IPS-18c (cell line): ENCODE results near the gene RERG.
"Not testable (repeated sequence)": the region's sequence is repeated elsewhere in the genome, so short reads cannot be mapped to it uniquely, and the experiment has no call there.

Source experiments
- H3K4me3 ChIP-seq: 2 replicates; pipeline ENCODE4 v1.7.0; 2013; ENCODE audit warnings: low read depth, mild to moderate bottlenecking, low read length, moderate library complexity; ENCODE audit not compliant: insufficient read depth
- H3K9me3 ChIP-seq: one replicate; pipeline ENCODE4 v1.6.1; 2013; ENCODE audit warnings: mild to moderate bottlenecking, low read length, moderate library complexity; ENCODE audit not compliant: control insufficient read depth, insufficient read depth

Gene RERG

GRCh38 chr12:15225863-15226218 is 4.6 kb upstream of the RERG start:
- H3K9me3 ChIP-seq, H3K4me3 ChIP-seq: not testable (repeated sequence)

GRCh38 chr12:15225136-15225862 is 4.1 kb upstream of the RERG start:
- H3K9me3 ChIP-seq: no peaks in the 10 kb centered on the region
- H3K4me3 ChIP-seq: no peak overlapping the region

- no peaks in the 10 kb centered on the region for H3K9me3 ChIP-seq
- H3K4me3 ChIP-seq: no peak overlapping the region
These were observed 1.0 kb upstream of the RERG start for GRCh38 chr12:15222219-15222618.

- H3K9me3 ChIP-seq: no peaks in the 10 kb centered on the region
- no peak overlapping the region for H3K4me3 ChIP-seq
These were observed 766 bp downstream of the RERG start for GRCh38 chr12:15220451-15220850.

DNA sequence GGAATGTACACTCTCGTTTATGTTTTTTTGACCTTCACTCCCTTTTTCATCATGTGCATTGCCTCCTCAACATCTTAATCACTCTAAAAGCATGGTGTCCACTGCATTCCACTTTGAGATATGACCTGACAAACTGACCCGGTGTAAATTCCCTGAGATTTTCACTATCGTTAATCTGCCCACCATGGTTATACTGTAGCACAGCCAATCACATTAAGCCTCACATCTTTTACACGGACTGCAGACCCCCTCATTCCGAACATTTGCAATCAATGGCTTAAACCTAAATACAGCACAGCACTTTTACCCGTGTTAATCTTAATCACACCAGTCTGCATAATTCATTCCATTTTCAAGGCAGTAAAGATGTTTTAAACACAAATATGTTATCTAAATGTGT is 2.4 kb downstream of the RERG start:
- Histone ChIP-seq H3K9me3 (no peaks in the 10 kb centered on the region), H3K4me3 (no peak overlapping the region)

DNA sequence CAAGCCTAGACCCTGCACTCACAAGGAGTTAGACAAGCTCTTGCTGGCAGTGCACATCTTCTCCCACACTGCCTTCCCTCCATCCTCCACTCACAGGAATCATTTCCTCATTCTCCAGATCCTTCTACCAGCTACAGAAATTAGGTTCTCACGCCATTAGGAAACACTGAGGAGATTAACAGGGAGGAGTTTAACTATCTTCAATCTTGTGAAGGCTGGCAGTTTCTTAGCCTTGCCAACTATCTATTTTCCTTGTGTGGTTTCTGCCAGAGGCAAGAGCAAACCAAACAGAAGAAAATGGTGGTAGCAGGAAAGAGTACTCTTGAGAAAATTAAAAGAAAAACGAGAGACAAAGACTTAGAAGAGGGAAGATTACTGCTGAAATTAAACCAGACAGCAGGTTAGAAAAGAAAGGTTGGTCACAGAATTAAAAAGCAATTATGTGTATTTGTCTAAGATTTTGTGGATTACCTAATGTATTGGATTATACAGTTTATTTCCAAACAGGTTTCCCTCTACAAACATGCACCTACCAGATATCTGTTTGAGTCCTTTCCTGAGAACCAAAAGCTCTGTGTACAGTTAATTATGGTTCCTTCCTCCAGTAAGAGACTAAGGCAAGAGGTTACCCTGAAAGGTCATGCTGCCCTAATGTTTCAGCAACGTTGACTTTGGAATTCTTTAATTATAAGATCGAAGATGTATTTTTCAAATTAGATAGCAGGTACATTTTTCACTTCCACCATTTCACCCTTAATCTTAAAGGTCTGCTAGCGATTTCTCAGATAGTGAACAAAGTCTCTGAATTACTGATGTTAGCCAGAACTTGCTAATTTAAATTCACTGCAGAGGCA is 5.0 kb downstream of the RERG start:
- no peaks in the 10 kb centered on the region for H3K9me3 ChIP-seq
- no peak overlapping the region for H3K4me3 ChIP-seq

DNA sequence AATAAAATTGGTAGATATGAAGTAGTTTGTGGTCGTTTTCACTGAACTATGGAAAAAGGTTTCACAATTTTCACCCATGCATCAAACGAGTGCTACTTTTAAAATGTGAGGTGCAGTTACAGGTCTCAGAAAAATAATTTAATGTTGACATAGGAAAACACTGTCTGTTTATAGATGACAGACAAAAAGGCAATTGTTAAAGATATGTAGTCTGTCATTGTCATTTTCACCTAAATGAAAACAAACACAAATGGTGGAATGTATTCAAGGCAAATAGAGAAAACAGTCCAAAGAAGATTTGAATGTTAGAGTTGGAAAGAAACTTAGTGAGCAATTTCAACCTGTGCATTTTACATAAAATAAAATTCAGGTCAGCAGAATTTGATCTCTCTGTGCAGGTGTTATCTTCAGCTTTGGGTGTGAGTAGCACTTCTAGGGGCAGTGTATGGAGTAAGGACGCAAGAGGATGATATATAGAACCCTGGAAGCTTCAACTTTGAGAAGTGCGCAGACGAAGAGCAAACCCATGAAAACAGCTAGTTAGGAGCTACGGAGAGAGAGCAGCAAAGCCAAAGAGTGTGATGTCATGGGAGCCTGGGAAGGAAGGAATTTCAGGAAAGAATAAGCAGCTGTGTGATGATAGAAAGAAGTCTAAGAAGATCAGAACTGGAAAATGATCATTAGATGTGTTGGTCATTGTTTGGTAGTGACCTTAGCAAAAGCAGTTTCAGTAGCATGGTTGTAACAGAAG is 6.2 kb downstream of the RERG start:
- no peak overlapping the region for H3K4me3 ChIP-seq
- no peaks in the 10 kb centered on the region for H3K9me3 ChIP-seq

- Histone ChIP-seq H3K4me3 (no peak overlapping the region), H3K9me3 (no peaks in the 10 kb centered on the region)
These were observed 8.3 kb downstream of the RERG start for GRCh38 chr12:15212930-15213329.

DNA sequence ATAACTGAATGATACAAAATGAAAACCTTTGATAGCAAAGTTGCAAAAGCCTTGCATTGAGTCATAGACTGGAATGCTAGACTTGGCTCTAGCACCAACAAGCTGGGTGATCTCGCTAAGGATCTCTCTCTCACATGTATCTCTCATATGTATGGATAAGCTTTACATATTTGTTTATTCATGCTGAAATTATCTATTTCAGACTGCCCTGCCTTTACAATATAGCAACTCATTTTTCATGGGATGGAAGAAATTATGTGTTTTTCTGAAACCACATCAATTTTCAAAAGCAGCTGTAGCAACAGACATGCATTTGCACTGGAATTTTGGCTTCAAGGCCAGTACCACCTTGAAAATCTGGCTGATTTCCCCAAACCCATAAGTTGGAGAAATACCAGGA is 11.4 kb downstream of the RERG start:
- no peaks in the 10 kb centered on the region for H3K9me3 ChIP-seq
- H3K4me3 ChIP-seq: no peak overlapping the region

- Histone ChIP-seq H3K9me3 (no peaks in the 10 kb centered on the region), H3K4me3 (no peak overlapping the region)
These were observed 12.2 kb downstream of the RERG start for GRCh38 chr12:15208871-15209656.

DNA sequence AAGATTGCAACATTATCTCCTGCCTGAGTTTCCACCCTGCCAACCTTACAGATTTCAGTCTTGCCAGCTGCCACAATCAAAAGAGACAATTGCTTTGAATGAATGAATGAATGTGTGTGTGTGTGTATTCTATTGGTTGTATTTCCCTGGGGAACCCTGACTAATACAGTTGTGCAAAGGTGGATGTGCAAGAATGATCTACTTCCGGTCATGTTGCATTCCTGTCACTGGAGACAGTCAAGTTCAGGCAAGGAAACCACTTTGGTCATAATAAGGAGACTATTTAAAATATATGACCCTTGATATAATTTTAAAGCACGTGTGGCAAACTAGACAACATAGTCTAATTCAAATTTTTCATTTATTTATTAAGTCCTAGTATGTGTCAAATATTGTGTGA is 13.1 kb downstream of the RERG start:
- Histone ChIP-seq H3K9me3 (no peaks in the 10 kb centered on the region), H3K4me3 (no peak overlapping the region)

DNA sequence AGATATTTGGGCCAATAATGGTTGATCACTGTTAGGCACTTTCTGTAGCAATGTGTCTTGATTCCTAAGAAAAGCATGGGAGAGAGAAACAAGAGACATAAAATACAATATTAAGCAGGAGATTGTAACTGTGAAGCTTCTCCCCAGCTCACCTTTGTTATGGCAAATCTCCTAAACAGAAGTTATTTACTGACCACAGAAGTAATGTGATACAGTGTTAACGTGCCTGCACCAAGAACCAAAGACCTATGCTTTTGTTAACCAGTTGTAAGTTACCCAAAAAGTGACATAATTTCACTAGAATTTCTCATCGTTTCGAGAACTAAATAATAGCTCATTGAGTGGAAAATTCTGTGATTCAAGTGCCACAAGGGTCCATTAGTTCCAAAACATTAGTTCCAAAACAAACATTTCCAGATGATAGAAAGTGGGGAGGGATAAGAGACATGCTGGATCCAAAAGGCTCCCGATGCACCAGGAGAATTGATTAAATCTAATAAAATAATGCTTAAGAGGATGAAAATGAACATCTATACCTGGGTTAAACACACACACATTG is 14.3 kb downstream of the RERG start:
- Histone ChIP-seq H3K4me3 (no peak overlapping the region), H3K9me3 (no peaks in the 10 kb centered on the region)

DNA sequence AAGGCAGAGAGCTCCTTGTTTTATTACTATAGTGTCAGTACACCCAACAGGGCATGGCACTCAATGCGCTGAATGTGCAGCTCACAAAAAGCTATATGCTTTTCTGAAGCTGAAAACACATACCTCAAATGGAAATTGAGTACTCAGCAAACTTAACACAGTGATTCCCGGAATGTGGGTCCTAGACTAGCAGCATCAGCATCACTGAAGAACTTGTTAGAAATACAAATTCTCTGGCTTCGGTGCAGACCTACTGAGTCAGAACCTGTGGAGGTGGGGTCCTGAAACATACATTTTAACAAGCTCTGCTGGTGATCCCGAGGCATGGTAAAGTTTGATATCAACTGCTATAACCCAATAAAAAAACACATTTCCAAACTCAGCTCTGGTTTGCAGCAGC is 14.9 kb downstream of the RERG start:
- H3K4me3 ChIP-seq: no peak overlapping the region
- no peaks in the 10 kb centered on the region for H3K9me3 ChIP-seq

GRCh38 chr12:15205341-15206010 is 15.7 kb downstream of the RERG start:
- Histone ChIP-seq H3K9me3 (no peaks in the 10 kb centered on the region), H3K4me3 (no peak overlapping the region)

GRCh38 chr12:15201456-15201855 is 19.8 kb downstream of the RERG start:
- no peak overlapping the region for H3K4me3 ChIP-seq
- no peaks in the 10 kb centered on the region for H3K9me3 ChIP-seq

DNA sequence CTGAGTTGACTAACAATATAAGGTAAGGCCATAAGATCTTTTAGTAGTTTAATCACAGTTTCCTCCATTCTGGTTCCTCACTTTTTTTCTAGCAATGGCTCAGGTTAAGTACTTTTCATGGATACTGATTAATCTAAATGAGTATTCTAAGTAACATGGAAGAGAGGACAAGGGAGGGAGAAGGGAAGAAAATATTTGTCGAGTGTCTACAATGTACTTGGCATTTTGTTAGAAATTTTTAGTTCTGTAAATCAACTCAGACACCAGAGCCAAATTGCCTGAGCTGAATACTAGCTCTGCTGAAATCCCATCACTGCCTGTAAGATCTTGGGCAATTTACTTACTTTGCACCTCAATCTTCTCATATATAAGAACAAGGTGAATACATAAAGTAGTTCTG is 20.2 kb downstream of the RERG start:
- no peaks in the 10 kb centered on the region for H3K9me3 ChIP-seq
- H3K4me3 ChIP-seq: no peak overlapping the region
